B cell (primary cell): ENCODE measurements around the gene THUMPD3. TPM values are rescaled to one million over a fixed set of nuclear protein-coding genes. Genes with fewer than 3 reads are reported as not detected.

ENCODE experiments used
- ATAC-seq: fragments of 200-7000 bp; cut with Tn5 transposase; one replicate; pipeline ENCODE4 v1.10.0; 2021; ENCODE audit warnings: low read depth, mild to moderate bottlenecking, moderate number of reproducible peaks, moderate library complexity
- CTCF ChIA-PET: fragments of 350-600 bp; sonication (Branson Sonifier 250); formaldehyde crosslinking; loops from one replicate; lab custom pipeline; 2021; ENCODE audit warnings: antibody characterized with exemption, inconsistent platforms; lab: Charles Lee
- POLR2A ChIA-PET: fragments of 350-600 bp; sonication (Branson Sonifier 250); formaldehyde crosslinking; loops from one replicate; lab custom pipeline; 2021; ENCODE audit warnings: antibody characterized with exemption; lab: Charles Lee
- DNase-seq: peaks from one replicate; pipeline ENCODE4 v3.0.0; 2013
- H2AFZ ChIP-seq: 2 replicates; pipeline ENCODE4 v1.6.1; 2012; ENCODE audit warnings: mild to moderate bottlenecking, low read depth, low read length; ENCODE audit not compliant: insufficient read depth, poor library complexity, severe bottlenecking
- H3K27ac ChIP-seq, 2 donors: 1 replicate in 1 of 2; 2 replicates in 1 of 2; pipeline ENCODE4 v1.5.1; 2012 to 2013; ENCODE audit warnings: low read length in 2 of 2, mild to moderate bottlenecking in 2 of 2, moderate library complexity in 1 of 2
- H3K27me3 ChIP-seq, 4 experiments: fragments of 200-600 bp in 1 of 4; sonication (generic) in 1 of 4; replicated peaks in 1 of 4; 1 replicate in 2 of 4; 2 replicates in 2 of 4; pipeline versions ENCODE4 v1.6.1 to v1.7.0; 2013 to 2016; ENCODE audit warnings: low read length in 3 of 4, mild to moderate bottlenecking in 2 of 4, mixed read lengths in 1 of 4, moderate library complexity in 1 of 4; ENCODE audit not compliant: insufficient read depth in 4 of 4, control insufficient read depth in 3 of 4; ENCODE audit errors: control extremely low read depth in 1 of 4
- H3K36me3 ChIP-seq, 2 experiments: replicated peaks in 1 of 2; 1 replicate in 1 of 2; 2 replicates in 1 of 2; pipeline versions ENCODE4 v1.6.1 to v1.7.1; 2013; ENCODE audit warnings: low read length in 1 of 2; ENCODE audit not compliant: insufficient read depth in 2 of 2, control insufficient read depth in 1 of 2; ENCODE audit errors: control extremely low read depth in 1 of 2, extremely low read depth in 1 of 2
- H3K4me1 ChIP-seq, 2 donors: fragments of 200-600 bp in 1 of 2; sonication (generic) in 1 of 2; 1 replicate in 1 of 2; 2 replicates in 1 of 2; pipeline versions ENCODE4 v1.5.1 to v1.6.1; 2013 to 2017; ENCODE audit warnings: low read length in 2 of 2; ENCODE audit not compliant: control insufficient read depth in 2 of 2, insufficient read depth in 2 of 2
- H3K4me2 ChIP-seq: replicated peaks from 2 replicates; pipeline ENCODE3; 2012; ENCODE audit warnings: mild to moderate bottlenecking, low read depth, low read length; ENCODE audit not compliant: poor library complexity, severe bottlenecking
- H3K4me3 ChIP-seq, 5 experiments: fragments of 200-600 bp in 1 of 5; sonication (generic) in 1 of 5; 1 replicate in 3 of 5; 2 replicates in 2 of 5; pipeline versions ENCODE4 v1.5.1 to v1.7.0; 2011 to 2016; ENCODE audit warnings: low read length in 4 of 5, mild to moderate bottlenecking in 4 of 5, low read depth in 2 of 5, control low read depth in 1 of 5, moderate library complexity in 1 of 5; ENCODE audit not compliant: insufficient read depth in 1 of 5; ENCODE audit errors: control extremely low read depth in 1 of 5, extremely low read depth in 1 of 5
- H3K79me2 ChIP-seq: fragments of 200-600 bp; sonication (generic); one replicate; pipeline ENCODE4 v1.6.0; 2016; ENCODE audit warnings: low read length; ENCODE audit not compliant: control insufficient read depth, insufficient read depth
- H3K9ac ChIP-seq: fragments of 200-600 bp; sonication (generic); 2 replicates; pipeline ENCODE4 v1.6.1; 2017; ENCODE audit warnings: mild to moderate bottlenecking, low read length, moderate library complexity
- H3K9me3 ChIP-seq, 3 donors: one replicate each; pipeline versions ENCODE4 v1.6.1 to v1.7.1; 2013; ENCODE audit warnings: low read length in 2 of 3; ENCODE audit not compliant: control insufficient read depth in 2 of 3, insufficient read depth in 1 of 3; ENCODE audit errors: control extremely low read depth in 1 of 3
- H4K20me1 ChIP-seq: 2 replicates; pipeline ENCODE4 v1.6.0; 2012; ENCODE audit warnings: mild to moderate bottlenecking, low read length; ENCODE audit not compliant: insufficient read depth, control insufficient read depth, poor library complexity, severe bottlenecking
- H3K27ac Mint-ChIP-seq: one replicate; pipeline ENCODE4 v1.8.0; 2021; ENCODE audit warnings: mixed read lengths
- H3K27me3 Mint-ChIP-seq: one replicate; pipeline ENCODE4 v1.8.0; 2021; ENCODE audit warnings: mixed read lengths
- H3K4me1 Mint-ChIP-seq: one replicate; pipeline ENCODE4 v1.8.0; 2021; ENCODE audit warnings: mixed read lengths
- H3K4me3 Mint-ChIP-seq: one replicate; pipeline ENCODE4 v1.8.0; 2021; ENCODE audit warnings: mixed read lengths
- H3K9me3 Mint-ChIP-seq: one replicate; pipeline ENCODE4 v1.8.0; 2022; ENCODE audit warnings: mixed read lengths; ENCODE audit not compliant: insufficient read depth
- EZH2 ChIP-seq: IDR thresholded peaks from 2 replicates; pipeline ENCODE4 v1.6.1; 2012; ENCODE audit warnings: borderline replicate concordance, low read depth, mild to moderate bottlenecking, moderate library complexity, low read length; ENCODE audit not compliant: insufficient read depth, poor library complexity, severe bottlenecking
- whole genome bisulfite sequencing: methylation state at CpG from one replicate; pipeline ENCODE4 v1.1.5; 2013; ENCODE audit warnings: missing lambda C conversion rate; ENCODE audit not compliant: insufficient coverage; 5-methylcytosine and 5-hydroxymethylcytosine counted together
- intact Hi-C: fragments of 100-400 bp; cut with micrococcal nuclease; formaldehyde crosslinking; loops from one replicate; pipeline ENCODE4 v1.10.0; 2022
- polyA plus RNA-seq: library from polyadenylated mRNA; depleted of rRNA; stranded (reverse); fragments of >200 nt; gene quantifications from 2 replicates; pipeline ENCODE4 v1.2.3, GENCODE V29; 2012
- total RNA-seq, 2 donors: library from RNA; stranded (reverse); fragments of 120-200 nt in 1 of 2; gene quantifications; 1 replicate in 1 of 2; 2 replicates in 1 of 2; pipeline versions ENCODE4 v1.2.3 to v1.2.4, GENCODE V29; 2013 to 2022
- TF ChIP-seq, protein P1 (sequence below): fragments of 200-600 bp; IDR thresholded peaks from one replicate; pipeline ENCODE4 v1.8.0; 2022; ENCODE audit warnings: antibody characterized with exemption, mild to moderate bottlenecking

The THUMPD3 gene
- total and polyA plus RNA-seq, 2 donors (not counting 1 experiment from before 2014, with no cell fraction given): 10.1 to 32.1 TPM

DNA sequence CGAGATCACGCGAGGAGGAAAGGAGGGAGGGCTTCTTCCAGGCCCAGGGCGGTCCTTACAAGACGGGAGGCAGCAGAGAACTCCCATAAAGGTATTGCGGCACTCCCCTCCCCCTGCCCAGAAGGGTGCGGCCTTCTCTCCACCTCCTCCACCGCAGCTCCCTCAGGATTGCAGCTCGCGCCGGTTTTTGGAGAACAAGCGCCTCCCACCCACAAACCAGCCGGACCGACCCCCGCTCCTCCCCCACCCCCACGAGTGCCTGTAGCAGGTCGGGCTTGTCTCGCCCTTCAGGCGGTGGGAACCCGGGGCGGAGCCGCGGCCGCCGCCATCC is 33.4 kb downstream of the THUMPD3 start:
- intact Hi-C loops: loop anchor here (1.0 to 5.0 kb wide), 6 partner anchors 33 to 853 kb away; partner anchors contain the start of genes ARPC4, BRPF1, RPUSD3 and TADA3
- Mint-ChIP-seq H3K9me3 (no peaks in the 10 kb centered on the region), H3K4me3 (peak overlapping the region; percentile 89), H3K27ac (peak overlapping the region; percentile 100), H3K4me1 (peaks cover 61% of the 10 kb centered on the region), H3K27me3 (no peaks in the 10 kb centered on the region)
- peak overlapping the region; percentile 94 to 96 for H3K27ac ChIP-seq
- WGBS: 0% methylated on average over 24 of the region's 25 CpGs
- no peaks in the 10 kb centered on the region for H3K27me3 ChIP-seq
- H3K9ac ChIP-seq: peak overlapping the region; percentile 83
- H3K36me3 ChIP-seq: peaks cover 2 to 27% of the 10 kb centered on the region in 2 experiments
- POLR2A ChIA-PET: interaction anchor here (0.5 to 4.3 kb wide), 13 partner anchors 12 to 852 kb away, joined by 3 to 39 read pairs (median 5); partner anchors contain the start of genes ARPC4, BRPF1, CRELD1 and MTMR14
- H3K4me1 ChIP-seq: peaks cover 40 to 54% of the 10 kb centered on the region in 2 donors
- TF ChIP-seq, protein P1, sequence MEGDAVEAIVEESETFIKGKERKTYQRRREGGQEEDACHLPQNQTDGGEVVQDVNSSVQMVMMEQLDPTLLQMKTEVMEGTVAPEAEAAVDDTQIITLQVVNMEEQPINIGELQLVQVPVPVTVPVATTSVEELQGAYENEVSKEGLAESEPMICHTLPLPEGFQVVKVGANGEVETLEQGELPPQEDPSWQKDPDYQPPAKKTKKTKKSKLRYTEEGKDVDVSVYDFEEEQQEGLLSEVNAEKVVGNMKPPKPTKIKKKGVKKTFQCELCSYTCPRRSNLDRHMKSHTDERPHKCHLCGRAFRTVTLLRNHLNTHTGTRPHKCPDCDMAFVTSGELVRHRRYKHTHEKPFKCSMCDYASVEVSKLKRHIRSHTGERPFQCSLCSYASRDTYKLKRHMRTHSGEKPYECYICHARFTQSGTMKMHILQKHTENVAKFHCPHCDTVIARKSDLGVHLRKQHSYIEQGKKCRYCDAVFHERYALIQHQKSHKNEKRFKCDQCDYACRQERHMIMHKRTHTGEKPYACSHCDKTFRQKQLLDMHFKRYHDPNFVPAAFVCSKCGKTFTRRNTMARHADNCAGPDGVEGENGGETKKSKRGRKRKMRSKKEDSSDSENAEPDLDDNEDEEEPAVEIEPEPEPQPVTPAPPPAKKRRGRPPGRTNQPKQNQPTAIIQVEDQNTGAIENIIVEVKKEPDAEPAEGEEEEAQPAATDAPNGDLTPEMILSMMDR: no peak
- TF ChIP-seq EZH2: no peak
- peak overlapping the region; percentile 40 for H2AFZ ChIP-seq
- H4K20me1 ChIP-seq: peaks cover 68% of the 10 kb centered on the region
- DNase-seq (no peak), ATAC-seq (peak; percentile 9)
- H3K4me3 ChIP-seq: peak overlapping the region; percentile 58 to 85 (median 75)
- no peaks in the 10 kb centered on the region for H3K9me3 ChIP-seq
- H3K4me2 ChIP-seq: peak overlapping the region; percentile 88
- H3K79me2 ChIP-seq: peaks cover 85% of the 10 kb centered on the region
- CTCF ChIA-PET: interaction anchor here (1.4 to 1.9 kb wide), 3 partner anchors 14 to 43 kb away, joined by 5 to 8 read pairs (median 5); partner anchors contain the start of gene THUMPD3
